ENCODE measurements around the gene OGDHL.

OGDHL gene

GRCh38 chr10:49740346-49741107, 21.6 kb downstream of the OGDHL start:
- H3K4me3 ChIP-seq (ENCODE audit: low read depth, low read length): no peak overlapping the region
- no peaks in the 10 kb centered on the region for H3K27me3 ChIP-seq (replicated peaks)
- no peaks in the 10 kb centered on the region for H3K36me3 ChIP-seq (replicated peaks)
- DNase-seq: no peak
- no peak overlapping the region for H3K27ac ChIP-seq
- in situ Hi-C loops (cut with HindIII; ENCODE audit: low pct_ligation_motif_present, low sequenced_read_pairs): no loop called here
- no peak for TF ChIP-seq CTCF (IDR thresholded peaks at IDR 0.05; ENCODE audit: low read depth, low read length, missing control alignments)

DNA sequence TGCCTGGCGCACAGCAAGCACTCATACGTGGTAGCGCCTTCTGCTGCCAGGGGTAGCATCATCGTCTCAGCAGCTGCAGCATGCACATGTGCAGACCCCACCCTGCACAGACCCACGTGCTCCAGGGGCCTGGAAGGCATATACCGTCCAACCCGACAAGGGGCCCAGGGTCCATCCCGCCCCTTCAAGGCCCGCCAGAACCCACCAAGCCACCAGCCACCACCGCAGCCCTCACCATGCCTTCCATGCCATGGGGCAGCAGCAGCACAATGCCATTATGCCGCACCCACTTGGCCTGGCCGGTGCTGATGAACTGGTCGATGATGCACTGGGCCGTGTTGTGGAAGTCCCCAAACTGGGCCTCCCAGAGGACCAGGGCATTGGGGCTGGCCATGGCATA, 22.7 kb downstream of the OGDHL start:
- Histone ChIP-seq H3K36me3 (replicated peaks) (no peaks in the 10 kb centered on the region), H3K27me3 (replicated peaks) (no peaks in the 10 kb centered on the region), H3K4me3 (ENCODE audit: low read depth, low read length) (no peak overlapping the region), H3K27ac (no peak overlapping the region)
- no peak for DNase-seq
- TF ChIP-seq CTCF (IDR thresholded peaks at IDR 0.05; ENCODE audit: low read depth, low read length, missing control alignments): no peak
- in situ Hi-C loops (cut with HindIII; ENCODE audit: low pct_ligation_motif_present, low sequenced_read_pairs): no loop called here

- DNase-seq: no peak
- TF ChIP-seq CTCF (IDR thresholded peaks at IDR 0.05; ENCODE audit: low read depth, low read length, missing control alignments): no peak
- no peaks in the 10 kb centered on the region for H3K36me3 ChIP-seq (replicated peaks)
These were observed 23.3 kb downstream of the OGDHL start for GRCh38 chr10:49738616-49739360.

GRCh38 chr10:49737474-49738201, 24.5 kb downstream of the OGDHL start:
- no peak for TF ChIP-seq CTCF (IDR thresholded peaks at IDR 0.05; ENCODE audit: low read depth, low read length, missing control alignments)
- Histone ChIP-seq H3K36me3 (replicated peaks) (no peaks in the 10 kb centered on the region), H3K4me3 (ENCODE audit: low read depth, low read length) (no peak overlapping the region), H3K27me3 (replicated peaks) (no peaks in the 10 kb centered on the region), H3K27ac (no peak overlapping the region)
- no peak for DNase-seq
- in situ Hi-C loops (cut with HindIII; ENCODE audit: low pct_ligation_motif_present, low sequenced_read_pairs): no loop called here

More at GRCh38 chr10:49738616-49739360, 23.3 kb downstream of the OGDHL start:
- no peak overlapping the region for H3K4me3 ChIP-seq (ENCODE audit: low read depth, low read length)
- no peaks in the 10 kb centered on the region for H3K27me3 ChIP-seq (replicated peaks)
- H3K27ac ChIP-seq: no peak overlapping the region
- in situ Hi-C loops (cut with HindIII; ENCODE audit: low pct_ligation_motif_present, low sequenced_read_pairs): no loop called here

DNA sequence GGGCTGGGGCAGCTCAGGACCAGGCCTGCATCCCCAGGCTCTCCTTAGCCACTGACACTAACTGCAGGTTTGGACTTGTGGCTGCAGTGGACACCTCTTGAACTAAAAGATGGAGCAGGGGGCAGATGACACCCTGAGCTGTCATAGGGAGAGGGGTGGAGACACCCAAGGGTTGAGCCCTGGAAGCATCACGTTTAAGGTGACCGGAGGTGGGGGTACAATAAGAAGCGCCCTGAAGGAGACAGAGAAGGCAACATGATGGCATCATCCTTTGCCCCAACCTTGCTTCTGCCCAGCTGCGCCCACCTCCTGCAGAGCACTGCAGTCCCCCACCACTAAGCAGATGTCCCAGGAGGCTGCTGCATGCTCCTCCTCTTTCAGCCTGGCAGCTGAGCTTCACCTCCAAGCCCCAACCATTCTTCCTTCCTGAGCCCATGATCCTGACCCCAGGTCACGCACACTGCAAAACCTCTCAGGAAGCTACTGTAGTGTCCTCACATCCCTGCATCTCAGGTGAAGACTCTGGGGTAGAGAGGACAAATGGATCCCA, 25.5 kb downstream of the OGDHL start:
- Histone ChIP-seq H3K36me3 (replicated peaks) (no peaks in the 10 kb centered on the region), H3K4me3 (ENCODE audit: low read depth, low read length) (no peak overlapping the region), H3K27me3 (replicated peaks) (no peaks in the 10 kb centered on the region), H3K27ac (no peak overlapping the region)
- in situ Hi-C loops (cut with HindIII; ENCODE audit: low pct_ligation_motif_present, low sequenced_read_pairs): no loop called here
- DNase-seq: no peak
- TF ChIP-seq CTCF (IDR thresholded peaks at IDR 0.05; ENCODE audit: low read depth, low read length, missing control alignments): no peak
